ENCODE measurements around the gene HOXA3. TPM values are rescaled to one million over a fixed set of nuclear protein-coding genes. Genes with fewer than 3 reads are reported as not detected.

The HOXA3 gene
- total and polyA plus RNA-seq, 2 of the 13 experiments (the other 11 are each of a cell fraction or from before 2014, with no cell fraction given): 2.9 to 4.6 TPM

GRCh38 chr7:27193335-27194001 lies 41.1 kb upstream of the HOXA3 start (continued):
- TF ChIP-seq, protein P1, sequence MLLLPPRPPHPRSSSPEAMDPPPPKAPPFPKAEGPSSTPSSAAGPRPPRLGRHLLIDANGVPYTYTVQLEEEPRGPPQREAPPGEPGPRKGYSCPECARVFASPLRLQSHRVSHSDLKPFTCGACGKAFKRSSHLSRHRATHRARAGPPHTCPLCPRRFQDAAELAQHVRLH (CRISPR knock-in tag; IDR thresholded peaks at IDR 0.05; ENCODE audit: borderline replicate concordance, low read depth): no peak
- TF ChIP-seq, protein P2, sequence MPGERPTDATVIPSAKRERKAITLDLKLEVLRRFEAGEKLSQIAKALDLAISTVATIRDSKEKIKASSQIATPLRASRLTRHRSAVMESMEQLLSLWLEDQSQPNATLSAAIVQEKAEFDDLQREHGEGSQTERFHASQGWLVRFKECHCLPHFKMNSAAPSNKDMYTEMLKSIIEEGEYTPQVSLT (CRISPR knock-in tag; IDR thresholded peaks at IDR 0.05; ENCODE audit: borderline replicate concordance, low read depth): no peak

DNA sequence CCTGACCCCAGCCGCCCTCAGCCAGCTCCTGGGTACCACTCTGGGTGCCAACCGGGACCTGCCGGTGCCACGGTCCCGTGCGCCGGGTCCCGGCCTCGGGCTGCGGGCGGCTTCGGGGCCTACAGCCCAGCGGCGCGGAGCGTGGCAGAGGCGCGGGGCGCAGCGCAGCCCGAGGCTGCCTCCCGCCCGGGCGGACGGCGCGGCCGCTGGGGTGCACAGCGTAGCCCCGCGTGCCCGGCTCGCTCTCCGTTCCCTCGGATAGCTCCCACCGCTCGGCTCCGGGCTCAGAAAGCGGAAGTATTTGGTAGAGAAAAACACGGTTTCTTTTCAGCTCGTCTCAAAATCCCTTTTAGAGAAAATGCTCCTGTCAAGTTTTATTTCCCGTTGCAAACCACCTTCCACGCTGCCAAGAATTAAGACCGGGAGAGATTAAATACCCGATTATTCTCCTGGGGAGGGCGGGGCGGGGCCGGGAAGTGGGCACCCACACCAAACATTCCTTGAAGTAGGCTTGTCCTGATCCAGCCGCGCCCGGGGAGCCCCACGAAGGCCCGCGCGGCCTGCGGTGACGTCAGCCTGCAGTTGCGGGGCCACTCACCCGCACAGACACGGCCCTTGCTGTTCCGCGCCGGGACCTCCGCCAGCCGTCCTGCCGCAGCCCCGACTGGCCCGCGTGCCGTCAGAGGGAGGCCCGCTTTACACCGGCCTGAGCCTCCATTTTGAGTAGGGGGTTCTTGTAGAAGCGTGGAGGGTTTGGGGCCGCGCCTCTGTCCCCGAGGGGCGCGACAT lies 40.4 kb upstream of the HOXA3 start:
- in situ Hi-C loops (cut with HindIII; ENCODE audit: extremely low pct_ligation_motif_present, low pct_unique_long_range_greater_than_20kb): no loop called here
- Histone ChIP-seq H2AFZ (ENCODE audit: low read length) (no peak overlapping the region), H3K79me2 (ENCODE audit: insufficient read depth, low read length) (no peaks in the 10 kb centered on the region), H3K9ac (ENCODE audit: insufficient read depth, low read depth, low read length) (no peak overlapping the region), H4K20me1 (ENCODE audit: insufficient read depth, low read length) (no peaks in the 10 kb centered on the region), H3K36me3 (replicated peaks in 1 of 2; ENCODE audit: control insufficient read depth in 1 of 2, insufficient read depth in 2 of 2, low read length in 2 of 2) (no peaks in the 10 kb centered on the region), H3K4me2 (ENCODE audit: low read depth, low read length) (peak overlapping the region; percentile 27; the same call in 1 of the 2 replicates), H3K4me3 (replicated peaks in 1 of 3; ENCODE audit: insufficient read depth in 1 of 3, low read depth in 2 of 3, low read length in 3 of 3) (peak overlapping the region; percentile 9 to 40 (median 16); a peak in 4 of 6 replicates), H3K9me3 (ENCODE audit: low read length) (no peaks in the 10 kb centered on the region), H3K27me3 (ENCODE audit: control insufficient read depth in 1 of 2, insufficient read depth in 2 of 2, low read length in 2 of 2) (peaks cover 12 to 68% of the 10 kb centered on the region in 2 experiments), H3K27ac (ENCODE audit: extremely low read length, insufficient read depth, low read length) (no peak overlapping the region), H3K4me1 (ENCODE audit: insufficient read depth, low read length) (peaks cover 17% of the 10 kb centered on the region; the same call in 1 of the 2 replicates)
- DNase-seq (ENCODE audit: low spot score) (no peak), ATAC-seq (peak; percentile 48), FAIRE-seq (no peak)
- 72% methylated on average over 40 of the region's 78 CpGs for WGBS (ENCODE audit: low lambda C conversion rate)
- ChIA-PET CTCF (ENCODE audit: low intra/inter-chr PET ratio, low total read pairs) (no interaction called here), POLR2A (no interaction called here)
- intact Hi-C loops (cut with micrococcal nuclease; ENCODE audit: unreplicated experiment): loop anchor here (10.0 kb wide), 1 partner anchor 412 kb away; no protein-coding TSS in a partner anchor
- BruUV-seq (replicated peaks): no TSS peak
- peak; percentile 61 for TF ChIP-seq CREB1 (IDR thresholded peaks at IDR 0.05)
- no peak for TF ChIP-seq CREB1 (CRISPR knock-in tag; IDR thresholded peaks at IDR 0.05)
- TF ChIP-seq STAT5B (CRISPR knock-in tag; IDR thresholded peaks at IDR 0.05): no peak
- no peak for TF ChIP-seq ATAD3A (CRISPR knock-in tag; IDR thresholded peaks at IDR 0.05)
- no peak for TF ChIP-seq KLF15 (CRISPR knock-in tag; IDR thresholded peaks at IDR 0.05; ENCODE audit: borderline replicate concordance)
- TF ChIP-seq FOXJ3 (CRISPR knock-in tag; IDR thresholded peaks at IDR 0.05; ENCODE audit: borderline replicate concordance): no peak
- TF ChIP-seq ZNF660 (CRISPR knock-in tag; IDR thresholded peaks at IDR 0.05; ENCODE audit: borderline replicate concordance, low read depth): no peak
- TF ChIP-seq, protein P3, sequence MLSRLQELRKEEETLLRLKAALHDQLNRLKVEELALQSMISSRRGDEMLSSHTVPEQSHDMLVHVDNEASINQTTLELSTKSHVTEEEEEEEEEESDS (CRISPR knock-in tag; IDR thresholded peaks at IDR 0.05; ENCODE audit: borderline replicate concordance): no peak
- TF ChIP-seq KMT2B (CRISPR knock-in tag; IDR thresholded peaks at IDR 0.05): no peak
- TF ChIP-seq ZNF614 (CRISPR knock-in tag; IDR thresholded peaks at IDR 0.05; ENCODE audit: borderline replicate concordance): no peak
- no peak for TF ChIP-seq GABPA (IDR thresholded peaks at IDR 0.05; ENCODE audit: low read depth, low read length)
- no peak for TF ChIP-seq GABPA (CRISPR knock-in tag; IDR thresholded peaks at IDR 0.05; ENCODE audit: low read depth)
- no peak for TF ChIP-seq ZNF207 (IDR thresholded peaks at IDR 0.05; ENCODE audit: borderline replicate concordance)
- no peak for TF ChIP-seq ZNF569 (CRISPR knock-in tag; IDR thresholded peaks at IDR 0.05; ENCODE audit: borderline replicate concordance)
- peak; percentile 53; the same call in 1 of the 2 replicates for TF ChIP-seq ZNF777 (CRISPR knock-in tag; IDR thresholded peaks at IDR 0.05)

Measured in HepG2 (cell line).